Natural killer cell (primary cell): ENCODE data around the gene RPS21. TPM values are rescaled to one million over a fixed set of nuclear protein-coding genes. Genes with fewer than 3 reads are reported as not detected.

ENCODE experiments used
- ATAC-seq, 3 donors: fragments of 150-1000 bp in 2 of 3; fragments of 200-7000 bp in 1 of 3; cut with Tn5 transposase; 1 replicate in 1 of 3; 2 replicates in 2 of 3; pipeline ENCODE4 v1.10.0; 2021; ENCODE audit warnings: mild to moderate bottlenecking in 2 of 3, moderate library complexity in 2 of 3
- DNase-seq, 2 donors: peaks; one replicate each; pipeline versions ENCODE4 v3.0.0 to v3.0.0-alpha.2; 2013 to 2021; ENCODE audit warnings: mixed read lengths in 1 of 2
- H3K27ac ChIP-seq: one replicate; pipeline ENCODE4 v1.5.1; 2013; ENCODE audit warnings: mild to moderate bottlenecking, low read length
- H3K27me3 ChIP-seq: one replicate; pipeline ENCODE4 v1.6.1; 2013; ENCODE audit warnings: low read length; ENCODE audit not compliant: control insufficient read depth, insufficient read depth
- H3K36me3 ChIP-seq: one replicate; pipeline ENCODE4 v1.6.1; 2013; ENCODE audit warnings: low read length; ENCODE audit not compliant: control insufficient read depth, insufficient read depth
- H3K4me1 ChIP-seq: one replicate; pipeline ENCODE4 v1.6.1; 2013; ENCODE audit warnings: low read length; ENCODE audit not compliant: control insufficient read depth, insufficient read depth
- H3K4me3 ChIP-seq: one replicate; pipeline ENCODE4 v1.5.1; 2013; ENCODE audit warnings: low read length
- H3K9me3 ChIP-seq: one replicate; pipeline ENCODE4 v1.6.1; 2013; ENCODE audit warnings: low read length; ENCODE audit not compliant: control insufficient read depth, insufficient read depth
- H3K27ac Mint-ChIP-seq, 2 donors: one replicate each; pipeline ENCODE4 v1.8.0; 2022; ENCODE audit warnings: mild to moderate bottlenecking in 2 of 2, mixed read lengths in 2 of 2, moderate library complexity in 1 of 2
- H3K27me3 Mint-ChIP-seq, 2 donors: one replicate each; pipeline ENCODE4 v1.8.0; 2022; ENCODE audit warnings: low read depth in 2 of 2, mixed read lengths in 2 of 2
- H3K36me3 Mint-ChIP-seq: one replicate; pipeline ENCODE4 v1.8.0; 2022; ENCODE audit warnings: mixed read lengths
- H3K4me1 Mint-ChIP-seq, 2 donors: one replicate each; pipeline ENCODE4 v1.8.0; 2022; ENCODE audit warnings: mixed read lengths in 2 of 2
- H3K4me3 Mint-ChIP-seq: one replicate; pipeline ENCODE4 v1.8.0; 2022; ENCODE audit warnings: mild to moderate bottlenecking, moderate library complexity, mixed read lengths
- H3K9me3 Mint-ChIP-seq, 2 donors: one replicate each; pipeline ENCODE4 v1.8.0; 2022; ENCODE audit warnings: mixed read lengths in 2 of 2
- CTCF ChIP-seq: fragments of 200-600 bp; IDR thresholded peaks from one replicate; pipeline ENCODE4 v1.8.0; 2022; ENCODE audit warnings: antibody characterized with exemption
- WGBS: methylation state at CpG from one replicate; pipeline ENCODE4 v1.1.7; 2013; ENCODE audit warnings: missing lambda C conversion rate; ENCODE audit not compliant: insufficient coverage; 5-methylcytosine and 5-hydroxymethylcytosine counted together
- intact Hi-C: fragments of 100-400 bp; cut with micrococcal nuclease; formaldehyde crosslinking; loops from one replicate; pipeline ENCODE4 v1.14.2; 2022
- total RNA-seq, 4 donors: library from RNA; stranded (reverse); fragments of 120-200 nt in 1 of 4; gene quantifications; one replicate each; pipeline versions ENCODE4 v1.2.3 to v1.2.4, GENCODE V29; 2013 to 2022

Gene RPS21
- total RNA-seq, 3 donors from 2014 or later (not counting 1 experiment from before 2014, with no cell fraction given), result 887 to 1,244 (median 1,112) TPM

GRCh38 chr20:62426699-62427131, 39.8 kb downstream of the RPS21 start:
- DNase-seq, result no peak

GRCh38 chr20:62427172-62428001, 40.5 kb downstream of the RPS21 start, which contains the start of gene RBBP8NL:
Gene RBBP8NL, minus strand, starts transcription at chr20:62427539. Its CDS starts 7,892 bp downstream, at chr20:62419647.
- DNase-seq (no peak), ATAC-seq (no peak)
- H3K27ac ChIP-seq, result no peak within 1 kb of the TSS
- Mint-ChIP-seq H3K27me3 (no peaks in the 10 kb centered on the region), H3K4me1 (no peaks in the 10 kb centered on the region), H3K4me3 (no peak within 1 kb of the TSS), H3K36me3 (no peaks in the 10 kb centered on the region), H3K9me3 (no peaks in the 10 kb centered on the region), H3K27ac (no peak within 1 kb of the TSS)
- no peaks in the 10 kb centered on the region for H3K4me1 ChIP-seq
- no peaks in the 10 kb centered on the region for H3K27me3 ChIP-seq
- TF ChIP-seq CTCF, result no peak
- H3K36me3 ChIP-seq, result no peaks in the 10 kb centered on the region
- H3K4me3 ChIP-seq, result no peak within 1 kb of the TSS
- intact Hi-C loops, result no loop called here
- H3K9me3 ChIP-seq, result no peaks in the 10 kb centered on the region
- WGBS, result 83% methylated on average over 28 of the region's 28 CpGs

More at GRCh38 chr20:62426699-62427131, 39.8 kb downstream of the RPS21 start:
- Mint-ChIP-seq H3K27ac (no peak overlapping the region), H3K4me3 (no peak overlapping the region), H3K36me3 (no peaks in the 10 kb centered on the region), H3K9me3 (no peaks in the 10 kb centered on the region), H3K27me3 (no peaks in the 10 kb centered on the region), H3K4me1 (no peaks in the 10 kb centered on the region)
- no peak for ATAC-seq
- no peaks in the 10 kb centered on the region for H3K27me3 ChIP-seq
- intact Hi-C loops, result no loop called here
- no peaks in the 10 kb centered on the region for H3K9me3 ChIP-seq
- no peak overlapping the region for H3K27ac ChIP-seq
- H3K36me3 ChIP-seq, result no peaks in the 10 kb centered on the region
- TF ChIP-seq CTCF, result no peak
- no peak overlapping the region for H3K4me3 ChIP-seq
- H3K4me1 ChIP-seq, result no peaks in the 10 kb centered on the region
- WGBS, result 76% methylated on average over 22 of the region's 22 CpGs

GRCh38 chr20:62428002-62428372, 41.1 kb downstream of the RPS21 start:
- no peaks in the 10 kb centered on the region for H3K36me3 ChIP-seq
- no peaks in the 10 kb centered on the region for H3K27me3 ChIP-seq
- no peak for ATAC-seq
- H3K4me1 Mint-ChIP-seq, result no peaks in the 10 kb centered on the region
- WGBS, result 89% methylated on average over 10 of the region's 10 CpGs
- TF ChIP-seq CTCF, result no peak
- DNase-seq, result no peak
- H3K9me3 ChIP-seq, result no peaks in the 10 kb centered on the region
- no peak overlapping the region for H3K27ac ChIP-seq
- no peak overlapping the region for H3K27ac Mint-ChIP-seq
- no peak overlapping the region for H3K4me3 ChIP-seq
- H3K9me3 Mint-ChIP-seq, result no peaks in the 10 kb centered on the region
- no peak overlapping the region for H3K4me3 Mint-ChIP-seq
- intact Hi-C loops, result no loop called here
- H3K27me3 Mint-ChIP-seq, result no peaks in the 10 kb centered on the region
- no peaks in the 10 kb centered on the region for H3K36me3 Mint-ChIP-seq
- H3K4me1 ChIP-seq, result no peaks in the 10 kb centered on the region
